Mammary epithelial cell (primary cell): ENCODE measurements around the gene BLOC1S4.

ENCODE experiments used
- CTCF ChIP-seq, 2 donors: IDR thresholded peaks in 1 of 2; conservative IDR thresholded peaks in 1 of 2; 2 replicates each; pipeline ENCODE4 v1.5.1; 2011 to 2012; ENCODE audit warnings: inconsistent platforms in 2 of 2, low read length in 2 of 2, mild to moderate bottlenecking in 2 of 2, control low read depth in 1 of 2, low read depth in 1 of 2; ENCODE audit not compliant: insufficient read depth in 1 of 2; ENCODE audit errors: extremely low read depth in 1 of 2
- EZH2 ChIP-seq: IDR thresholded peaks from 2 replicates; pipeline ENCODE4 v1.6.1; 2012; ENCODE audit warnings: low read length, inconsistent platforms, borderline replicate concordance

- no peak for TF ChIP-seq CTCF (conservative IDR thresholded peaks at IDR 0.05 in 1 of 2, IDR thresholded peaks at IDR 0.05 in 1 of 2; ENCODE audit: extremely low read depth in 1 of 2, insufficient read depth in 1 of 2, low read depth in 1 of 2, low read length in 2 of 2)
- TF ChIP-seq EZH2: no peak
Observed at GRCh38 chr4:6750286-6751221, 34.6 kb downstream of the BLOC1S4 start.
